GM19043 (cell line): Measurements from ENCODE around the gene SFT2D3.

Experiments
- ATAC-seq: cut with Tn5 transposase; IDR thresholded peaks from one replicate; pipeline ENCODE4 v1.9.1; 2021; ENCODE audit warnings: low read depth; ENCODE audit not compliant: unreplicated experiment

The SFT2D3 gene

GRCh38 chr2:127681288-127681804, 20.0 kb upstream of the SFT2D3 start:
- ATAC-seq, result no peak

GRCh38 chr2:127681976-127682857, 19.1 kb upstream of the SFT2D3 start:
- no peak for ATAC-seq

DNA sequence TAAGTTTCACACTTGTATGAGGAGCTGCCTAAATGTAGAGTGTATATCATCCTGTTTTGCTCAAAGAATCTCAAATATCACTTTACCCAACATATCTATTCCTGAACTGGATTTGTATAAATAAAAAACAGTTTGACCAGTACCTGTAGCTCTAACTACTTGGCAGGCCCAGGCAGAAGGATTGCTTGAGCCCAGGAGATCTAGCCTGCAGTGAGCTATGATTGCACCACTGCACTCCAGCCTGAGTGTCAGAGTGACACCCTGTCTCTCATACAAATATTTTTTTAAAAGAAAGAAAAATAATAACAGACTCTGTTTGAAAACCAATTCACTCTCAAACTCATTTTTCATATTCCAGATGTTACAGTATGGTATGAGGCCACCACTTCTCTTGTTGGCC, 18.2 kb upstream of the SFT2D3 start:
- no peak for ATAC-seq

DNA sequence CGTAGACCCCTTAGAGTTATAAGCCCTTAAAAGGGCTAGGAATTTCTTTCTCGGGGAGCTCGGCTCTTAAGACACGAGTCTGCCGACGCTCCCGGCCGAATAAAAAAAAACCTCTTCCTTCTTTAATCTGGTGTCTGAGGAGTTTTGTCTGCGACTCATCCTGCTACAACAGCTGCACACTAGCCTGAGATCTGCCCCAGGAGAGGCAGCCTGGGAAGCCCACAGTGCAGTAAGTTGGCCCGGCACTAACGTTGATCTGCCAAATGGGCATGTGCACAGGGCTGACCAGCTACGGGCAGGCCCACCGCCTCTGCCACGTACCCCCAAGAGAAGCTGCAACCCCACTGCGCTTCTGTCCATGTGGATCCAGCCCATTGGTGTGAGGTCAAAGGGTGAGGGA, 17.5 kb upstream of the SFT2D3 start:
- ATAC-seq, result no peak

DNA sequence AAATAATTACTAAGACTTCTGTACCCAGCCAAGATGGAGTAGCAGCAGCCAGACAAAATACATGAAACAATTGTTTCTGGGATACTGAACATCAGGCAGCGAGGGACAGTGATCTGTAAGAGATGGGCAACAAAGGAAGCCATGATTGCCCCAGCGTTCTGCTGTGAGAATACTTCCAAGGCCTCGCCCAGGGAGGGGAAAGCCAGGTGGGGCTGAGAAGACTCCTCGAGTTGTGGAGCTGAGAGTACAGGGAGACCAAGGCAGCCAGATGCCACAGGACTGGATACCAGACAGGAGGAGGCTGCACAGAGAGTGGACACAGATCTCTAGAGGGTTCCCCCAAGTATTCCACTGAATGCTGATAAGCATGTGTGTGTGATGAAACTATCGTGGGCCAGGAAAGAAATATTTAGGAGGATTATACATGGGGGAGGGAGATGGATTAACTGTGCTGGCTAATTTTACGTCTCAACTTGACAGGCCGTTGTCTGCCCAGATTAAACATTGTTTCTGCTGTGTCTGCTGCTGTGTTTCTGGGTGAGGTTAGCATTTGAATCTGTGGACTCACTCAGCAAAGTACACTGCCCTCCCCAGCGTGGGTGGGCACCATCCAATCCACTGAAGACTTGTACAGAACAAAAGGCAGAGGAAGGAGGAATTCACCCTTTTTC, 15.8 kb upstream of the SFT2D3 start:
- ATAC-seq, result no peak

GRCh38 chr2:127688405-127688804, 12.9 kb upstream of the SFT2D3 start:
- ATAC-seq, result no peak

GRCh38 chr2:127690696-127691095, 10.6 kb upstream of the SFT2D3 start:
- ATAC-seq, result no peak

- no peak for ATAC-seq
Observed at GRCh38 chr2:127694986-127695385, 6.3 kb upstream of the SFT2D3 start.

GRCh38 chr2:127695491-127696472, 5.5 kb upstream of the SFT2D3 start:
- ATAC-seq, result no peak

- ATAC-seq, result no peak
Observed at GRCh38 chr2:127697482-127698180, 3.7 kb upstream of the SFT2D3 start.

DNA sequence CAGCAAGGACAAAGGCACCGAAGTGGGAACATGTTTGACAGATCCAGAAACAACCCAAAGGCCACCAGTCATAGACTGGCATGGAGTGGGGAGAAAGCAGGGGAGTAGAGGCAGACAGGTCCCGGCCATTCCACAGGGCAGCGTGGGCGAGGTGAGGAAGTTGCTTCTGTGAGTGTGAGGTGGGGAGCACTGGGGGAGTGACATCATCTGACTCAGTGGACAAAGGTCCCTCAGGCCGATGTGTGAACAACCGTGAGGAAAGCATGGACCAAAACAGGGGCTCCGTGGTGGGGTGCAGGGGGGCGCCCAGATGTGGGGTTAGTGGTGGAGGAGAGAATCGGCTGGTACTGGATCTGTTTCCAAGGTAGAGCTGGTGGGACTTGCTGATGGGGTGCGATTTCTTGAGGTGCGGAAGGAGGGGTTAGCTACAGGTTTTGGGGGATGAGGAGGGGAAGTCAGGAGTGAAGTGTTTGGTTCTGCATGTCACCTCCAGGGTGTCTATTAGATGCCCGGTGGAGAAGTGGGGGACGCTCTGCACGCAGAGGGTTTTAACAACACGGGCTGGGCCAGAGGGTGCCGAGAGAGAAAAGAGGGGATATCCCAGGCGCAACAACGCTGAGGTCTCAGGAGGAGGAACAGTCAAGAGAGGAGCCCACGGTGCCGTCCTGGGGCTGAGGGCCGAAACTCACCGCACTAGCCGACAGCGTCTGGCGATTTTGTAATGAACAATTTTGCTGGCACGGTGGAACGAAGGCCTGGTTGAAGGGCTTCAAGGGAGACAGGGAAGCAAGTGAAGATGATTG, 2.5 kb upstream of the SFT2D3 start:
- ATAC-seq, result no peak

GRCh38 chr2:127700527-127701192, 637 bp upstream of the SFT2D3 start:
- peak; percentile 60 for ATAC-seq

GRCh38 chr2:127701651-127702394, 526 bp downstream of the SFT2D3 start:
- ATAC-seq, result peak; percentile 33

GRCh38 chr2:127702395-127703009, 1.2 kb downstream of the SFT2D3 start:
- ATAC-seq, result no peak

DNA sequence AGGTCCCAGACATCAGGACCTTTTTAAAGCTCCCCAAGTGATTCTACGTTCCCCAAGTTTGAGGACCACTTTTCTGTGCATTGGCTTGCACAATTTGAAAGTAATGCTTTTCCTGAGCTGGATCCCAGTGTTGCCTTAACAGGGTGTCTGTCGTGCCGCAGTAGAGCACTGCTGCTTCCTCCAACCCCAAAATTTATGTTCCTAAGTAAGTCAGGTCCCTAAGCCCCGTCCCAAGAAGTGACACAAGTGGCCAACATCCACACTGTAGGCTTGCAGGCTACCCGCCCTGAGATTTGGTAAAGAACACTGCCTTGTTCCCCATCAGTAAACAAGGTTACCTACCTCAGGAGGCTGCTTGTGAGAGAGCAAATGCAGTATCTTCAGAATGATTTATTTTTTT, 2.0 kb downstream of the SFT2D3 start:
- ATAC-seq, result no peak

DNA sequence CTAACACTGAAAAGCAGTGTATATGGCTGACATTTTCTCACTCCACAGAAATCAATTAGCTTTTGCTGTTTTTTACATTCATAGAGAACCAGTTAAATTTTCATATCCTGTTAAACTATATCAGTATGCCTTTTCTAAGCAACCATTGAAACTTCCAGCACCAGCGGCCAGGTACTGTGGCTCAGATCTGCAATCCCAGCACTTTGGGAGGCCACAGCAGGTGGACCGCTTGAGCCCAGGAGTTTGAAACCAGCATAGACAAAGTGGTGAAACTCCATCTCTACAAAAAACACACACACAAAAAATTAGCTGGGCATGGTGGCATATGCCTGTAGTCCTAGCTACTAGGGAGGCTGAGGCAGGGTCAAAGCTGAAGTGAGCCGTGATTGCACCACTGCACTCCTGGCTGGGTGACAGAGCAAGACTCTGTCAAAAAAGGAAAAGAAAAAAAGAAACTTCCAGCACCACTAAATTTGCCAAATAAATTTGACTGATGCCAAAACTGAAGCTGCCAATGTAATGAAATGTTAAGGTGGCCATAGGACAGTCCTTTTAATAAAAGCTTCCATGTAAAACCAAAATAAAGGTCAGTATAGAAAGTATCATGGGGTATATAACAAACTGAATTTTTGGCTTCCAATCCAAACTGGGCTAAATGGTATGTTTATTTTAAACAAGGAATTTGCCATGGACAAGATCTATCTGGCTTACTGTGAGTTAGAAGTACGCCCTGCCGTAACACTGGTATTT, 3.5 kb downstream of the SFT2D3 start:
- no peak for ATAC-seq
